ENCODE measurements around the gene TAMM41.
"Not testable (repeated sequence)": the region's sequence is repeated elsewhere in the genome, so short reads cannot be mapped to it uniquely, and the experiment has no call there.

The TAMM41 gene

GRCh38 chr3:11846281-11847266 lies at the start of gene TAMM41:
TSS of gene TAMM41 (minus strand) at chr3:11846885. CDS start at chr3:11846636, 249 bp downstream.
- peak; percentile 82 to 94 for DNase-seq

GRCh38 chr3:11878837-11879236 lies 32.2 kb upstream of the TAMM41 start:
- DNase-seq, result no peak

- DNase-seq, result not testable (repeated sequence)
Measured at GRCh38 chr3:11874707-11875106, 28.0 kb upstream of the TAMM41 start.

- not testable (repeated sequence) for DNase-seq
Measured at GRCh38 chr3:11863739-11864138, 17.1 kb upstream of the TAMM41 start.

GRCh38 chr3:11862584-11862983 lies 15.9 kb upstream of the TAMM41 start:
- not testable (repeated sequence) for DNase-seq

- DNase-seq, result not testable (repeated sequence)
Measured at GRCh38 chr3:11862145-11862544, 15.5 kb upstream of the TAMM41 start.

- DNase-seq, result not testable (repeated sequence)
Measured at GRCh38 chr3:11860213-11860612, 13.5 kb upstream of the TAMM41 start.

- DNase-seq, result no peak
Measured at GRCh38 chr3:11853450-11853849, 6.8 kb upstream of the TAMM41 start.

- peak; percentile 6 to 33 for DNase-seq
Measured at GRCh38 chr3:11850003-11850402, 3.3 kb upstream of the TAMM41 start.

GRCh38 chr3:11847607-11848006 lies 922 bp upstream of the TAMM41 start:
- peak in 1 of 2 experiments; percentile 3 for DNase-seq

- peak in 1 of 2 experiments; percentile 13 for DNase-seq
Measured at GRCh38 chr3:11845651-11846050, 1.0 kb downstream of the TAMM41 start.

GRCh38 chr3:11844891-11845290 lies 1.8 kb downstream of the TAMM41 start:
- peak in 1 of 2 experiments; percentile 1 for DNase-seq

GRCh38 chr3:11835028-11835639 lies 11.6 kb downstream of the TAMM41 start:
- DNase-seq, result peak in 1 of 2 experiments; percentile 15

GRCh38 chr3:11832981-11833905 lies 13.4 kb downstream of the TAMM41 start:
- DNase-seq, result no peak

GRCh38 chr3:11829416-11829815 lies 17.3 kb downstream of the TAMM41 start:
- no peak for DNase-seq

- no peak for DNase-seq
Measured at GRCh38 chr3:11826628-11827265, 19.9 kb downstream of the TAMM41 start.

- DNase-seq, result no peak
Measured at GRCh38 chr3:11825301-11825700, 21.4 kb downstream of the TAMM41 start.

- DNase-seq, result peak in 1 of 2 experiments; percentile 13
Measured at GRCh38 chr3:11820531-11821041, 26.1 kb downstream of the TAMM41 start.

GRCh38 chr3:11819146-11819689 lies 27.5 kb downstream of the TAMM41 start:
- no peak for DNase-seq

- no peak for DNase-seq
Measured at GRCh38 chr3:11818033-11818432, 28.7 kb downstream of the TAMM41 start.

GRCh38 chr3:11815111-11815510 lies 31.6 kb downstream of the TAMM41 start:
- no peak for DNase-seq

- no peak for DNase-seq
Measured at GRCh38 chr3:11814663-11815062, 32.0 kb downstream of the TAMM41 start.
